GM19240 (cell line): ENCODE results near the gene NDUFAF5.
"Not testable (repeated sequence)": the region's sequence is repeated elsewhere in the genome, so short reads cannot be mapped to it uniquely, and the experiment has no call there.

ENCODE experiments used
- DNase-seq: peaks from one replicate; pipeline ENCODE4 v3.0.0; 2011; ENCODE audit warnings: low spot score; ENCODE audit not compliant: insufficient read length

Gene NDUFAF5, protein sequence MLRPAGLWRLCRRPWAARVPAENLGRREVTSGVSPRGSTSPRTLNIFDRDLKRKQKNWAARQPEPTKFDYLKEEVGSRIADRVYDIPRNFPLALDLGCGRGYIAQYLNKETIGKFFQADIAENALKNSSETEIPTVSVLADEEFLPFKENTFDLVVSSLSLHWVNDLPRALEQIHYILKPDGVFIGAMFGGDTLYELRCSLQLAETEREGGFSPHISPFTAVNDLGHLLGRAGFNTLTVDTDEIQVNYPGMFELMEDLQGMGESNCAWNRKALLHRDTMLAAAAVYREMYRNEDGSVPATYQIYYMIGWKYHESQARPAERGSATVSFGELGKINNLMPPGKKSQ

DNA sequence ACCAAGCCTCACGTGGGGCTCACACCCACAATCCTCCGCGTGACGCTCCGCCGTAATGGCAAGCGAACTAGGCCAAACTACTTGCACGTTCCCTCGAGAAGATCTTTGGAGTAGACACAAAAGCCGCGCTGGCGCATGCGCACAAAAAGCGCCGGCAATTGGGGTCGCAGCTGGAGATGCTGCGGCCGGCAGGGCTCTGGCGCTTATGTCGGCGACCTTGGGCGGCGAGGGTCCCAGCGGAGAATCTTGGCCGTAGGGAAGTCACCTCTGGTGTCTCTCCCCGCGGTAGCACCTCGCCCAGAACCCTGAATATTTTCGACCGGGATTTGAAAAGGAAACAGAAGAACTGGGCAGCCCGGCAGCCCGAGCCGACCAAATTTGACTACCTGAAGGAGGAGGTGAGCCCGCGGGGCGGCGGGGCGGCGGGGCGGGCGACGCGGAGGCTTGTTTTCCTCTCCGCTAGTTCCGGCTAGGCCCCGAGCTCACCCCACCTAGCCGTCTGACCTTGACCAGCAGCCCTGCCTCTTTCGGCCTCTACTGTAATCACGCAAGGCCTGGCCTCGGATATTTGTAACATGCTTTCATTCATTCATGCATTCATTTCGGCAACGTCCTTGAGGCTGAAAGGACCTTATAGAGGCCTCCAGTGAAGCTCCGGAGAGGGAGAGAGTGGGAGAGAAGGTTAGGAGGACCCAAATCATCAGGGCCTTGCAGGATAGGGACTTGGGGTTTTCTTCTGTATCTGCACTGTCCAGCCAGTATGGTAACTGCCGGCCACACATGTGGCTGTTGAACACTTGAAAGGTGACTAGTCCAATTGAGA lies at the start of gene NDUFAF5, which contains the start of gene ESF1:
TSS of gene NDUFAF5 (plus strand) at position 136 of the 823 bp plus-strand sequence. CDS start at position 177, 41 bp downstream.
TSS of gene ESF1 (minus strand) at position 27 of the 823 bp plus-strand sequence. CDS start 1,779 bp downstream, outside the sequence.
- peak; percentile 62 for DNase-seq

DNA sequence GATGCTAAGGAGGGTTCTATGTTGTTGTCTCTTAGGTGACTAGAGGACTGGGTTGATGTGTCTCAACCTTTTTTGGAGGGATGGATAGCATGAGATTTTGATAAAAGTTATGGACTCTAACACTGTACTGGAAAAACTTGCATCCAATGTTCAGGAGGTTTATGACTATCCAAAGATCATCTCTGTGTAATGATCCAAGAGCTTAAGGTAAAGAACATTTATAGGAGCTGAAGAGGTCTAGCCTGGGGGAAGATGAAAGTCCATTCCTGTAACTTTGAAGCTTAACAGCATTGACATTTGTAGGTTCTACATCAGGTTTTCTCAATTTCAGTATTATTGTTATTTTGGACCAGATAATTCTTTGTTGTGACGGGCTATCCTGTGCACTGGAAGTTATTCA lies 49.0 kb upstream of the NDUFAF5 start:
- no peak for DNase-seq

DNA sequence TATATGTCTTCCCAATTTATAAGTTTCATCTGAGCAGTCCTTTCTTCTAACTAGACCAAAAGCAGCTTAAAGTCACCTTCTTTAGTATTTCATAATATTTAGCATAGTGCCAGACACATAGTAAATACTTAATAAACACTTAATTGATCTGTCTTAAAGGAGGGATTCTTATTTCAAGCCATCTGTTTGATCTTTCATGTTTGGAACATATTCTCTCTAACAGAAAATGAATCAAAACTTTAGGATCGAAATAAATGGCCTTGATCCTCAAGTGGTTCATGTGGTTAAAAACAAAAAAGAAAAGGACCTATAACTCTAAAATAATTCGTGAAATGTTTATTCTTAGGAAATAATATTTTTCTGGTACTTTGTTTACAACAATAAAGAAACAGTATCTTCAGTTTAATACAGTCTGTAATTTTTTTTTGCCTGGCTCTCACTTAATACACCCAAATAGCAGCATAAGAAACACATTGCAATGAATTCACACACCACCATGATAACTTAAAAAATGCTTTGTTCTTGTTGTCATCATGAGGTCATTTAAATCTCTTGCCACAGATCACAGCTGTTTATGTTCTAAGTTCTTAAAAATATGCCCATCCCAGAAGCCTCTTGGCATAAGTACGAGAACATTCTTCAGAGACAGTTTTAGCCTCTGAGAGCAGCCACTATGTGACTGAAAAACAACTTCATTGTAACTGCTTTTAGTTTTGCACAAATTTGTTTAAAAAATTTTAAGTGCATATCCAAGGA lies 48.2 kb upstream of the NDUFAF5 start:
- no peak for DNase-seq

DNA sequence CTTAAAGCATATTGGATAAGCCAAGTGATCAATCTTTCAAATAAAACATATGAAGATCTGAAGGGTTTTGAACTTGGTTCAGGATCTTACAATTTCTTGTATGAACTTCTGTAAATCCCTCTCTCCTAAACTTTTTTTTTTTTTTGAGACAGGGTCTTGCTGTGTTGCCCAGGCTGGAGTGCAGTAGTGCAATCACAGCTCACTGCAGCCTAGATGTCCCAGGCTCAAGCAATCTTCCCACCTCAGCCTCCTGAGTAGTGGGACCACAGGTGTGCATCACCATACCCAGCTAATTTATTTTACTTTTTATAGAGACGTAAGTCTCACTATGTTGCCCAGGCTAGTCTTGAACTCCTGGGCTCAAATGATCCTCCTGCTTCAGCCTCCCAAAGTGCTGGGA lies 46.6 kb upstream of the NDUFAF5 start:
- DNase-seq, result not testable (repeated sequence)

DNA sequence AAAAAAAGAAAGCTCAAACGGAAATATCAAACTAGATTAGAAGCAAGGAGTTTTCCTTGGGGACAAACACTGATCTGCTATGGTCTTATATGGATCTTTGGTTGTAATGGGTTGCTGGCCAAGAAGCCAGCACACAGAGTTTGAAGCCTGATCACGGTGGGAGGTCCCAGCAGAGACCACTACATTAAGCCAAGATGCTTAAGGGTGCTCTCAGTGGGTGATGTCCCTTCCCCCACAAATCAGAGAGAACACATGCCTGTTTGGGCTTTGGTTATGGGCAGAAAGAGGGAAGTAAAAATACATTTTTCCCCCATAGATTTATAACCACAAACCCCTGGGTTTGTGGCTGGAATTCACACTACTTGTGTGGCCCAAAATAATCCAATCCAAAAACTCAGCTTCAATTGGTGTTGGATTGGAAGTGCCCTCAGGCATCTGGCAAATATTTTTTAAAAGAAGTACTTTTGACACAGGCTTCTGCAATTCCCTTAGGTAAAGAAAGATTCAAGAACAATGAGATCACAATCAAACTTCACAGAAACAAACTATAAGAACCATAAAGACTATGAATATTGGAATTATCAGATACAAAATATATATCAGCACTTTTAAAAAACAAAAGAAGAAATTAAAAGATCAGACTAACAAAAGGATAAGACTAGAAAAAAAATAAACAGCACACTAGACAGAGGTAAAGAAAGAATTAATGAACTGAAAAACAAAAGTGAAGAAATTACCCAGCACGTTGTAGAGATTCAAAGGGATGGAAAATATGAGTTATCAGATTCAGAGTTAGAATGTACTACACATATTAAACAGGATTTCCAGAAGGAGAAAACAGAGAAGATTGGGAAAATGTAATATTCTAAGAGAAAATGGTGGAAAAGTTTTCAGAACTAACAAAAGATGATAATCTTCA lies 44.8 kb upstream of the NDUFAF5 start:
- DNase-seq, result no peak

DNA sequence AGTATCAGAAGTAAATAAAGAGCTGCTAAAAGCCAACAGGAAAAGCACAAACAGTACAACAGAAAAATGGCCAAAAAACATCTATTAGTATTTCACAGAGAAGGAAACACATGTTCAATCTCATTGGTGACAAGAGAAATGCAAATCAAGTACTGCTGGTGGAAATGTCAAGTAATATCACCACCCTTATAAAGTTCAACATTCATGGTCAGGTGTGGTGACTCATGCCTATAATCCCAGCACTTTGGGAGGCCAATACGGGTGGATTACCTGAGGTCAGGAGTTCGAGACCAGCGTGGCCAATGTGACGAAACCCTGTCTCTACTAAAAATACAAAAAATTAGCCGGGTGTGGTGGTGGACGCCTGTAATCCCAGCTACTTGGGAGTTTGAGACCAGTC lies 42.9 kb upstream of the NDUFAF5 start:
- no peak for DNase-seq

DNA sequence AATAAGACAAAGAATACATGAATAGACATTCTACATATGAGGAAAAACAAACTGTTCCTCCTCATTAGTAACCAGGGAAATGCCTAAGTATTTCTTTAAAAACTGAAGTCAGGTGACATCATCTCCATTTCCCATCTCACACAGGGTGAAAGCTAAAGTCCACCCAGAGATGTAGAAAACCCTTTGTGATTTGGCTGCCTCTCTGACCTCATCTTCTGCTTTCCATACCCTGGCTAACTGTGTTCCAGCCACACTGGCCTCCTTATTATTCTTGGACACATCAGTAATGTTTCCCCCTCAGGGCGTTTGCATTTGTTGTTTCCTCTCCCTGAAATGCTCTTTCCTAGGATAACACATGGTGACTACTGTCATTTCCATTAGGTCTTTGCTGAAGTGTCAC lies 40.5 kb upstream of the NDUFAF5 start:
- no peak for DNase-seq

DNA sequence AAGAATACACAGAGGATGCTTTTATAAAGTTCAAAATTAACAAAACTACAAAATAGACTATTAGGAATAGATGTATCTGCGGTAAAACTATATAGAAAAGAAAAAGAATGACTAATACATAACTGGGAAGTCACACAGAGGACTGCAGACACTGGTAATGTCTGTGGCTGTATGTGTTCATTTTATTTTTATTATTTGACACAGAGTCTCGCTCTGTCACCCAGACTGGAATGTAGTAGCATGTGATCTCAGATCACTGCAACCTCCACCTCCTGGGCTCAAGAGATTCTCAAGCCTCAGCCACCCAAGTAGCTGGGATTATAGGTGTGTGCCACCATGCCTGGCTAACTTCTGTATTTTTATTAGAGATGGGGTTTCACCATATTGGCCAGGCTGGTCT lies 39.0 kb upstream of the NDUFAF5 start:
- no peak for DNase-seq

DNA sequence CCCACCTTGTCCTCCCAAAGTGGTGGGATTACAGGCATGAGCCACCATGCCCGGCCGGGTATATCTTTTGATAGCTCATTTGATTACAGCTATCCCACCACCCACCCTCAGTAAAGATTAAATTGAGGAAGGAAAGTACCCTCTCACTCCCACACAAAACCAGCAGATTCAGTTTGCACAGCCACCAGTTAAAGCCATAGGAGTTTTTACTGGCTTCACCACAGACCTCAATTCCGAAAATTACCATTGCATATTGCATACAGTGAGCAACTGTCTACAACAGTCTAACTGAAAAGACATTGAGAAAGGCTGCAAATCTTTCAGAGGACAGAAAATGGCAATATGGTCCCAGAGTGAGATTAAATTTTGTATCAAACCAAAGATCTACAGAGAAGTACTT lies 35.0 kb upstream of the NDUFAF5 start:
- DNase-seq, result no peak

DNA sequence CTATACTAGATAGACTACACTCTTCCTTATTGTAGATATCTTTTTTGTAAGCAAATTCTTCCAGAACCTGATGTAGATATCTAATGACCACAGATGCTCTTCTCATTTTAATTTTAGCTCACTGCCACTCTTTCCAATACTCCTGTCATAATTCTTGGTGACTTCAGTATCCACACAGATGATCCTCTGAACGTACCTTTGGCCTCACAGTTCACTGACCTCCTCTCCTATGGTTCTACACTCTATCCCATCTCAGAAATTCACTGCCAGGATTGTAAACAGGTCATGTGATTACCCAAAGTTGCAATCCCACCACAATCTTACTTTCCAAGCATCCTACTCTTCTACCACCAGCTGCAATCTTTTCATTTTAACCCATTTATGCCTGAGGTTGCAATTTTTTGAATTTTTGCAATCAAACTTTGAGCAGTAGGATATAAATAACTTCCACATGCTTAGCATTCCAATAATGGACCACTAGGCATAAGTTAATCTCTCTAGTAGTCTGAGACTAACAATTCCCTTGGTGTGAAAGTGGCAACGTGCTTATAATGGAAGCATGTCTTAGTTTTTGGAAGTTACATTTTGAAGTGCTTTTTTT lies 31.3 kb upstream of the NDUFAF5 start:
- DNase-seq, result no peak

DNA sequence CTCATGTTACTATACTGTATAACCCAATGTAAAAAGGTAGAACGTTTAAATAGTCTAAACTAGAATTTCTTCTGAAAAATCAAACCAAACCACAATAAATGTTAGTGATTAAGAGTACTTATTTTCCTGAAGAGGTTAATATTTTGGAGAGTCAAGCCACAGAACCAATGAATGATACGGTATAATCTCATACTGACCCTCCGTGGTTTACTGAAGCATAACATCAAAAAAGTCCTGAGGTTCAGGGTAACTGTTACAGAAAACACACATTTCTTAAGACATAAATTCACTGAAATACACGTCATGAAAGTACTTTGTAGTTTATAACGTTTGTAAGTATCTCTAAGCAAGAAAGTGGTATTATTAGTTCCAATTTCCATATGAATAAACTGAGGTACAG lies 29.0 kb upstream of the NDUFAF5 start:
- DNase-seq, result no peak

DNA sequence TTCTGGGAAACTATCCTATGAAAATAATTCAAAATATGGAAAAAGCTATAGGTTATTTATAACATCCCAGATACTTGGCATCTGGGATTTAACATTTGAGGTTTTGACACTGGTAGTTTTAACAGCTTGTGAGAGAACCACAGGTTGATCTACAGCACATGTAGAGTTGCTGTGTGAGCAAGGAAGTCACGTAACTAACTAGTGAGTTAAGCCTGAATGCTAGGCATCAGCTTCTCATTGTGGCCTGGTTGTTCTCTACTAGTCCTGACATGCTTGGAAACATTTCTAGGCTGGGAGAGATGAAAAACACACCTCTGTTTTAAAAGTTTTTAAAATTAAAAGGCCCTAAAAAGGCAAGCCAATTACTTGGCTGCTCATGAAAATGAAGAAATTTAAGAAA lies 28.3 kb upstream of the NDUFAF5 start:
- no peak for DNase-seq

DNA sequence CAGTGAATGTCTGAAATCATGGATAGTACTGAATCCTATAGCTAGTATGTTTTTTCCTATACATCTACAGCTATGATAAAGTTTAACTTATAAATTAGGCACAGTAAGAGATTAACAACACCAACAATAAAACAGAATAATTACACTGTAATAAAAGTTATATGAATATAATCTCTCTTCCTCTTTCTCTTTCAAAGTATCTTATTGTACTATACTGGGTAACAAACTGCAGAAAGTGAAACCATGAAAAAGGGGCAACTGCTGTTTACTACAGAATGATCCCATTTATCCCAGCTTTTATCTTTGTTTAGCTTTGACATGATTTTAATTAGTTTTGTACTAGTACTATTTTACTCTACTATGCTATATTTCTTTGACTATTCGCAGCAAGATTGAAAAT lies 25.9 kb upstream of the NDUFAF5 start:
- DNase-seq, result no peak

DNA sequence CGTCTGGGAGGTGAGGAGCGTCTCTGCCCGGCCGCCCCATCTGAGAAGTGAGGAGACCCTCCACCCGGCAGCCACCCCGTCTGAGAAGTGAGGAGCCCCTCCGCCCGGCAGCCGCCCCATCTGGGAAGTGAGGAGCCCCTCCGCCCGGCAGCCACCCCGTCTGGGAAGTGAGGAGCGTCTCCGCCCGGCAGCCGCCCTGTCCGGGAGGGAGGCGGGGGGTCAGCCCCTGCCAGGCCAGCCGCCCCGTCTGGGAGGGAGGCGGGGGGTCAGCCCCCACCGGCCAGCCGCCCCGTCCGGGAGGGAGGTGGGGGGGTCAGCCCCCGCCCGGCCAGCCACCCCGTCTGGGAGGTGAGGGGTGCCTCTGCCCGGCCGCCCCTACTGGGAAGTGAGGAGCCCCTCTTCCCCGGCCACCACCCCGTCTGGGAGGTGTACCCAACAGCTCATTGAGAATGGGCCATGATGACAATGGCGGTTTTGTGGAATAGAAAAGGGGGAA lies 24.3 kb upstream of the NDUFAF5 start:
- not testable (repeated sequence) for DNase-seq

DNA sequence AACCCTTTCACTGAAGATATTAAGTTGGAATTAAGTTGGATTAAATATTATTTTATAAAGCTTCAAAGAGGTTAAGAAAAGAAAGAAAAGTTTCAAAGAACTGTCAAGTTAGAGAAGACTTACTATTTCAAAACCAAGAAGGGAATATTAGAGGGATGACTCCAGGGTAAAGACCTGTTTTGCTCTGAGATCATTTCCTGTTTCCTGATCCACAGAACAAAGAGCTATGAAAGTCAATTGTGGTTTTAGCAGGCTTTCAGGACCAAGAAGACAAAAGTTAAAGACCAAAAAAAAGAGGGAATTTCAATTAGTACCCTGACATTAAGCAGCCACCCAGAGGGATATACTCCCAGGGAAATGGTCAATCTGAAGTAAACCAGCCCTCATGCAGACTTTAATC lies 19.5 kb upstream of the NDUFAF5 start:
- DNase-seq, result no peak

DNA sequence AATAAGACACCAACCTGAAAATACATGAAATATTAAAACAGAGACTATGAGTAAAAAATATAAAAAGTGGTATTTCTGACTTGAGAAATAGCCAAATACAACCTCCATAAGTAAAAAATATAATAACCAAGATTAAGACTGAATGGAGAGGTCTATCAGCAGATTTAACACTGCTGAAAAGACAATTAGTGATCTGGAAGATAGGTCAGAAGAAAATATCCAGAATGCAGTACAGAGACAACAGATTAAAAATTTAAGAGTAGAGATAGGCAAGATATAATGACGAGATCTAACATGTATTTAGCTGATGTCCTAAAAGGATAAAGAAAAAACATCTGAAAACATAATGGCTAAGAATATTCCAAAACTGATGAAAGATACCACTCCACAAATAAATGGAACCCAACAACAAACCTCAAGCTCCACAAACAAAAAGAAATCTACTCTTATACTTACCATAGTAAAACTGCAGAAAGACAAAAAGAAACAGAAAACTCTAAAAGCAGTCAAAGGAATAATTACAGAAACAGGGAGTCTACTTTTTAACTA lies 18.9 kb upstream of the NDUFAF5 start:
- no peak for DNase-seq

DNA sequence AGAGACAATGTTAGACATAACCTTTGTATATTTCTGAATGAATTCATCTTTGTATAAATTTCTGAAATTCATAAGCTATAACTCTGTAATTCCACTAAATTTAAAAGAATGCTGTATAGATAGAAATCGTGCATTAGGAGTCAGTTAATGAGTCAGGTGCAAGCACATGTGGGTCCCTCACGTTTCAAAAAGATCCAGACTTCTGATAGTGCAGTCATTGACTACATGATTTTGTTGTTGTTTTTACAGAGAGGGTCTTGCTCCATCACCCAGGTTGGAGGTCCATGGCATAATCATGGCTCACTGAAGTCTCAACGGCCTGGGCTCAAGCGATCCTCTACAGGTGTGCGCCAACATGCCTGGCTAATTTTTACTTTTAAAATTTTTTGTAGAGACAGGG lies 14.7 kb upstream of the NDUFAF5 start:
- DNase-seq, result no peak

DNA sequence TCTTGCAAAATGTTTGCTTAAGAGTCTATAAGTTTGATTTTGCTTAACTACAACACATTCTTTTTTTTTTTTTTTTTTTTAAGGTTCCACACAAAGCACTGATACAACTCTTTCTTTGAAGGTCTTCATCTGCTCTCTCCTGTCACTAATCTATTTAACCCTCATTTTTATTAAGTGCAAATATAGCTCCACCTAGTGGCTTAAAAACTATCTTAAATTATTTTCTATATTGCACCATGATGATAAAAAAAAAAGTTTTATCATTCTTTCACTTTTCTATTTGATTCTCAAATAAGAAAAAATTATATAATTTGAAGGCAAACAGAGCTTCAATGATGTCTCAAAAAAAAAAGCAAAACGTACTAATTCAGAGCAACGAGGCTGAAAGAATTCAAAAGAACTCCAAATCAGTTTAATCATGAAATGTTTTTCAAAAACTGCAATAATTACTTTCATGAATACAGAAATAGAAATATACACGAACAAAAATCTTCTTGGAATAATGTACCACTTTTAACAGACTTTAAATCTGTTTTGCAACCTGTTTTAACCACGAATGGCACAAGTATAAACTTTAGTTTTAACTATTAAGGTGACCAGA lies 12.9 kb upstream of the NDUFAF5 start:
- DNase-seq, result no peak

DNA sequence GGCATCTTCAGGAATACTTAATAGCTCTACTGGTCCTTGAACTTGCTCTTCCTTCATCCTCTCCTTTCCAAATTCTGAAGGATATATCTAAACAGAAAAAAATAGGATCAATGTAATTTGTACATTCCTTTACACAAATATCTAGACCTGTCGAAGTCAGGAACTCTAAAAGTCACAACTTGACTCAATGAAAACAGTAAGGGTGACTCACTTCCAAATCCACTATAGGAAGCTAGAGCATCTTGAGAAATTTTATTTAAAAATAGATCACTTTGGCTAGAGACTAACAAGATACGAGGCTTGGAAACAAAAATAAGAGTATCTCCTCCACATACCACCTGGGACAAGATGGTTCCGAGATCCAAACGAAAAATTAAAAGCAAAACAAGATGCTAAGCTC lies 12.3 kb upstream of the NDUFAF5 start:
- no peak for DNase-seq

DNA sequence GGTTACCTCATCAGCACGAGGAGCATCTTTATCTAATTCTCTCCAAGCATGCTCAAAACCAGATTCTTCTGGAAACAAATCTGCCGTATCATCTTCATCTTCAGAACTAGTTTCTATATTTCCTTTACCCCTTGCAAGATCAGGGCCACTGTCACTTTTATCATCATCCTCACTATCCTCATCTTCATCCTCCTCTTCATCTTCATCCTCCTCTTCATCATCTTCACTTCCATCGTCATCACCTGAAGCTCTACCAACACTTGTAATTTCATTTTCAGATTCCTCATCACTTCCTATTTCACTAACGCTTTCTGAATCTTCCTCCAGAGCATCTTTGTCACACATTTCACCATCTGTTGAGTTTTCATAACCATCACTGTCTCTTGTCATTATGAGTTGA lies 9.0 kb upstream of the NDUFAF5 start:
- no peak for DNase-seq
